ENCODE measurements around the gene HOXB3.

Gene HOXB3

DNA sequence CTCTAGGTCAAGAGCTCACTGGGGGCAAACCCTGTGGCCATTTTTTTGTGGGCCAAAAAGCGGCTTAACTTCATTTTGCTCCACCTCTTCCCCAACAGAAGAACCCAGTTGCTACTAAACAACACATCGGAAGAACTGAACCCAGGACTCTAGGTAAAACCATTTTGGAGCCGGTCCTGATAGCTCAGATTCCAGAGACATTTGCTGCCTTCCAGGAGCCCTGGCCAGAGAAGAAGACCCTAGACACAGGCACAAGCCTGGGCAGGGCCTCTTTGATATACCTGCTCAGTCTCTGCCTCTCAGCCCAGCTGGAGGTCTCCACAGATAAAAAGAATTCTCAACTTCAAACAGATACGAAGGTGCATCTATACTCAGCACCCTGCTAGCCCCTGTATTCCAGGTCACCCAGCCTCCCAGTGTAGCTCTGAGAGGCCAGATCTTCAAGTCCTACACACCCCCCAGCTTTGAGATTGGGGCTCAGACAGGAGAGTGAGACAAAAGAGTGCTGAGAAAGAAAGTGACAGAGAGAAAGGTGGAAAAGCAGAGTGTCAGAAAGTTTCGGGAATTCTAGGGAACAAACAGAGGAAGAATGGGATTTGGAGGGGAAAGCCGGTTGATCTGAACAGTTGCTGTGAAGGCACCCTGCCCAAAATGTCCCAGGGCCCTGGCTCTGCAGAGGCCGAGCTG, 42.7 kb upstream of the HOXB3 start:
- H3K4me3 ChIP-seq (ENCODE audit: low read depth, low read length), result no peak overlapping the region
- TF ChIP-seq, protein P1, sequence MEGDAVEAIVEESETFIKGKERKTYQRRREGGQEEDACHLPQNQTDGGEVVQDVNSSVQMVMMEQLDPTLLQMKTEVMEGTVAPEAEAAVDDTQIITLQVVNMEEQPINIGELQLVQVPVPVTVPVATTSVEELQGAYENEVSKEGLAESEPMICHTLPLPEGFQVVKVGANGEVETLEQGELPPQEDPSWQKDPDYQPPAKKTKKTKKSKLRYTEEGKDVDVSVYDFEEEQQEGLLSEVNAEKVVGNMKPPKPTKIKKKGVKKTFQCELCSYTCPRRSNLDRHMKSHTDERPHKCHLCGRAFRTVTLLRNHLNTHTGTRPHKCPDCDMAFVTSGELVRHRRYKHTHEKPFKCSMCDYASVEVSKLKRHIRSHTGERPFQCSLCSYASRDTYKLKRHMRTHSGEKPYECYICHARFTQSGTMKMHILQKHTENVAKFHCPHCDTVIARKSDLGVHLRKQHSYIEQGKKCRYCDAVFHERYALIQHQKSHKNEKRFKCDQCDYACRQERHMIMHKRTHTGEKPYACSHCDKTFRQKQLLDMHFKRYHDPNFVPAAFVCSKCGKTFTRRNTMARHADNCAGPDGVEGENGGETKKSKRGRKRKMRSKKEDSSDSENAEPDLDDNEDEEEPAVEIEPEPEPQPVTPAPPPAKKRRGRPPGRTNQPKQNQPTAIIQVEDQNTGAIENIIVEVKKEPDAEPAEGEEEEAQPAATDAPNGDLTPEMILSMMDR (IDR thresholded peaks at IDR 0.05; ENCODE audit: borderline replicate concordance, insufficient read depth, low read depth, low read length), result no peak

- no peak overlapping the region for H3K4me3 ChIP-seq (ENCODE audit: low read depth, low read length)
- TF ChIP-seq, protein P1 (IDR thresholded peaks at IDR 0.05; ENCODE audit: borderline replicate concordance, insufficient read depth, low read depth, low read length), result no peak
Measured at GRCh38 chr17:48631693-48632578, 41.9 kb upstream of the HOXB3 start.

DNA sequence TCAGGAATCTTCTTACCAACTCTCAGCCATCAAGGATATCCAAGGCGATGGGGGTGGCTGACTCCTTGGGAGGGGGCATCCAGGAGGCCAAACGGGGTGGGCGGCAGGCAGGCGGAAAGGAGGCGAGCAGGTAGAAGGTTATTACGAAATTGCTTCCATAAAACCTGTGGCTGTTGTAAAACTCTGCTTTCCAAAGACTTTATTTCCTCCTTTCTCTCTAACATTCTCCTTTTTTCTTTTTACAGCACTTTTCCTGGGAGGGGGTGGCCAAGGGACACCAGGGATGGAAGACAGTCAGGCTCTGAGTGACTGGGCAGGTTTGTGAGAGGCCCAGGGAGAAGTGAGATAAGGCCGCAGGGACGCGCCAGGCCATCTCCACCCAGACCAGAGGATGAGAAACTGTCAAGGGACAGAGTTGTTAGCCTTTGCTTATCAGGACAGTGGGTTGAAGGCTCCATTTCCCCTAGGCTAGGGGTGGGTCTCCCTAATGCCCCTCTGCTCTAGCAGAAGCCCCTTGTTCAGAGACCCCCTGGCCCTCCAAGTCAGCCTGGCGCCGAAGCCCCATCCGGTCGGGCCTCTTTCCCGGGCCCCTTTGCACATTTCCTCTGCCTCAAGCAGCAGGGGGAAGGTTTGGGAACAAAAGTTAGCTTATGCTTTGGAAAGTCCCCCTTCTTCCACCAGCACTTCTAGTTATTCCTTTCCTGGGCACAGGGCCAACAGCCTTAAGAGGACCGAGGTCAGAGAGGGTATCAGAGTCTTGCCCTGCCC, 41.1 kb upstream of the HOXB3 start:
- TF ChIP-seq, protein P1 (IDR thresholded peaks at IDR 0.05; ENCODE audit: borderline replicate concordance, insufficient read depth, low read depth, low read length), result no peak
- H3K4me3 ChIP-seq (ENCODE audit: low read depth, low read length), result no peak overlapping the region

- no peak overlapping the region for H3K4me3 ChIP-seq (ENCODE audit: low read depth, low read length)
- TF ChIP-seq, protein P1 (IDR thresholded peaks at IDR 0.05; ENCODE audit: borderline replicate concordance, insufficient read depth, low read depth, low read length), result no peak
Measured at GRCh38 chr17:48630009-48630924, 40.2 kb upstream of the HOXB3 start.

GRCh38 chr17:48629411-48629759, 39.3 kb upstream of the HOXB3 start:
- TF ChIP-seq, protein P1 (IDR thresholded peaks at IDR 0.05; ENCODE audit: borderline replicate concordance, insufficient read depth, low read depth, low read length), result no peak
- no peak overlapping the region for H3K4me3 ChIP-seq (ENCODE audit: low read depth, low read length)

DNA sequence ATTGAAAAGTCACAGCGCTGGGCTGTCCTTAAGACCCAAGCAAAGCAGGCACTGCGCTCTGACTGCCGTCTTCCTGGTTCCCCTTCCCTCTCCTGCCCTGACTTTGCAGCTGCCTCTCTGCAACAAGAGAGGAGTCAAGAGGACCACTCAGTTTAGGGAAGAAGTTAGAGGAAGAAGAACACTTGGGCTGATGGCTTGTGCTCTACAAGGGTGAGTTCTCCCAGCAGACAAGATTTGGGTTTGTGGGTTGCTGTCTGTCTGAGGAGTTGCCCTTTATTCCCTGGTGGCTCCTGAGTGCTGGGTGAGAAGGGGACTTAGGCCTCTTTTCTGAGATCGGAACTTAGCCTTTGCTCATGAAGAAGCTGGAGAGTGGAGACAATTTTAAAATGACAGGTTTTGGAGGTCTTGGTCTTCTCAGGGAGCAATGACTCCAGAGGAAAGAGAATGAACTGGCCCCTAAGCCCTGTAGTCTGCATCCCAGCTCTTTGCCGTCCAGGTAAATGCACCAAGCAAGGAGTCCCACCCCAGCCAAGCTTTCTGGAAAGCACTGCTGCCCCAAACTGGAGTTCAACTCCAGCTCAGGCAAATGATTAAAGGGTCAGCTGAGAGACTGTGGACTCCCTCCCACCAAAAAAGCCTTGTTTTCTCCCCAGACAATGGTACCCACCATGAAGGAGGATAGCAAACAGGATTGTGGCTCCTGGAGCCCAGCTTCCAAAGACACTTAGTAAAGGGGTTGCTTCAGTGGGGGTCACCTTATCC, 38.8 kb upstream of the HOXB3 start:
- no peak overlapping the region for H3K4me3 ChIP-seq (ENCODE audit: low read depth, low read length)
- TF ChIP-seq, protein P1 (IDR thresholded peaks at IDR 0.05; ENCODE audit: borderline replicate concordance, insufficient read depth, low read depth, low read length), result no peak

Data from GM12875 (cell line).